HL-60 (cell line): ENCODE measurements around the gene MSI2.
A peak's percentile ranks its signal among the peaks of the same experiment; 100 is the strongest.

ENCODE experiments used
- DNase-seq, 2 experiments: peaks; one replicate each; pipeline ENCODE4 v3.0.0-alpha.2; 2010 to 2020; ENCODE audit warnings: low read depth in 1 of 2, low spot score in 1 of 2
- H3K27ac ChIP-seq: fragments of 250-450 bp; sonication (Bioruptor Pico); replicated peaks from 2 replicates; pipeline ENCODE4 v1.5.1; 2020; ENCODE audit warnings: mild to moderate bottlenecking, moderate library complexity
- H3K27me3 ChIP-seq: fragments of 250-450 bp; sonication (Bioruptor Pico); 2 replicates; pipeline ENCODE4 v1.5.1; 2021; ENCODE audit warnings: mild to moderate bottlenecking, moderate library complexity; ENCODE audit not compliant: insufficient read depth, poor library complexity, severe bottlenecking
- H3K4me3 ChIP-seq: replicated peaks from 2 replicates; pipeline ENCODE4 v1.5.1; 2011; ENCODE audit warnings: mild to moderate bottlenecking, control low read depth, low read length; ENCODE audit not compliant: insufficient read depth
- CTCF ChIP-seq: IDR thresholded peaks from one replicate; pipeline ENCODE4 v1.5.1; 2011; ENCODE audit warnings: low read length, control low read depth, inconsistent platforms; ENCODE audit not compliant: insufficient read depth
- GABPA ChIP-seq: IDR thresholded peaks from 2 replicates; pipeline ENCODE4 v1.6.1; 2012; ENCODE audit warnings: low read depth
- POLR2AphosphoS5 ChIP-seq: IDR thresholded peaks from 2 replicates; pipeline ENCODE4 v1.6.1; 2012; ENCODE audit warnings: low read depth
- REST ChIP-seq: IDR thresholded peaks from 2 replicates; pipeline ENCODE4 v1.6.1; 2012; ENCODE audit warnings: low read depth; ENCODE audit not compliant: insufficient replicate concordance
- SPI1 ChIP-seq: IDR thresholded peaks from 2 replicates; pipeline ENCODE4 v1.6.1; 2012; ENCODE audit warnings: low read depth, mild to moderate bottlenecking, borderline replicate concordance

The MSI2 gene

GRCh38 chr17:57405491-57406072 lies 149.3 kb downstream of the MSI2 start:
- no peak for TF ChIP-seq GABPA
- TF ChIP-seq REST, result no peak
- TF ChIP-seq SPI1, result no peak
- no peak for TF ChIP-seq CTCF
- no peak for TF ChIP-seq POLR2AphosphoS5
- DNase-seq, result no peak
- Histone ChIP-seq H3K27me3 (no peaks in the 10 kb centered on the region), H3K4me3 (no peak overlapping the region), H3K27ac (no peak overlapping the region)

- no peak for TF ChIP-seq GABPA
- no peak for TF ChIP-seq SPI1
- no peak for TF ChIP-seq REST
- TF ChIP-seq POLR2AphosphoS5, result no peak
- TF ChIP-seq CTCF, result no peak
- H3K27ac ChIP-seq, result no peak overlapping the region
- DNase-seq, result no peak
- no peak overlapping the region for H3K4me3 ChIP-seq
- no peaks in the 10 kb centered on the region for H3K27me3 ChIP-seq
Observed at GRCh38 chr17:57406131-57406980, 150.0 kb downstream of the MSI2 start.

- no peak for TF ChIP-seq SPI1
- no peak for TF ChIP-seq POLR2AphosphoS5
- TF ChIP-seq REST, result no peak
- TF ChIP-seq CTCF, result no peak
- TF ChIP-seq GABPA, result no peak
- no peak for DNase-seq
- no peak overlapping the region for H3K4me3 ChIP-seq
- peak overlapping the region; percentile 75; the same call in 1 of the 2 replicates for H3K27ac ChIP-seq
- H3K27me3 ChIP-seq, result no peaks in the 10 kb centered on the region
Observed at GRCh38 chr17:57406981-57407286, 150.6 kb downstream of the MSI2 start.
